GM23338 (cell line): ENCODE measurements around the gene GTSE1. TPM values are rescaled to one million over a fixed set of nuclear protein-coding genes. Genes with fewer than 3 reads are reported as not detected.

Experiments used
- CREB1 ChIP-seq: fragments of 250-450 bp; sonication (Bioruptor Pico); IDR thresholded peaks from 2 replicates; pipeline ENCODE4 v1.5.0; 2020; ENCODE audit warnings: low read depth, mild to moderate bottlenecking, moderate library complexity
- EZH2 ChIP-seq: fragments of 200-600 bp; sonication (generic); IDR thresholded peaks from one replicate; pipeline ENCODE4 v1.8.0; 2017; ENCODE audit warnings: antibody characterized with exemption, mild to moderate bottlenecking, low read depth; ENCODE audit not compliant: unreplicated experiment
- EZH2phosphoT487 ChIP-seq: fragments of 200-600 bp; sonication (generic); IDR thresholded peaks from one replicate; pipeline ENCODE4 v1.8.1; 2018; ENCODE audit warnings: antibody characterized with exemption; ENCODE audit not compliant: unreplicated experiment
- JUNB ChIP-seq: IDR thresholded peaks from one replicate; pipeline ENCODE4 v1.6.1; 2016; ENCODE audit warnings: antibody characterized with exemption; ENCODE audit not compliant: unreplicated experiment
- NANOG ChIP-seq: IDR thresholded peaks from 2 replicates; pipeline ENCODE4 v1.6.1; 2016; ENCODE audit warnings: antibody characterized with exemption, borderline replicate concordance
- POLR2AphosphoS5 ChIP-seq: IDR thresholded peaks from 2 replicates; pipeline ENCODE4 v1.6.1; 2016; ENCODE audit warnings: antibody characterized with exemption, low read depth
- STAT1 ChIP-seq: IDR thresholded peaks from one replicate; pipeline ENCODE4 v1.6.1; 2016; ENCODE audit warnings: antibody characterized with exemption; ENCODE audit not compliant: unreplicated experiment
- ZNF114 ChIP-seq: fragments of 250-450 bp; sonication (Bioruptor Pico); IDR thresholded peaks from 2 replicates; pipeline ENCODE4 v1.5.0; 2020; ENCODE audit warnings: mild to moderate bottlenecking, moderate library complexity
- polyA plus RNA-seq: library from polyadenylated mRNA; unstranded; fragments of >200 nt; fragmentation: Nextera tagmentation; extraction: Ambion mirVana; gene quantifications from 2 replicates; pipeline ENCODE4 v1.2.1, GENCODE V29; 2016
- total RNA-seq: library from RNA; depleted of rRNA; stranded (reverse); fragments of >200 nt; shearing (Covaris generic); gene quantifications from 2 replicates; pipeline ENCODE4 v1.2.3, GENCODE V29; 2014
- TF ChIP-seq, protein P1 (sequence below): fragments of 250-450 bp; sonication (Bioruptor Pico); IDR thresholded peaks from 2 replicates; pipeline ENCODE4 v1.5.0; 2020; ENCODE audit warnings: mild to moderate bottlenecking, moderate library complexity
- TF ChIP-seq, protein P2 (sequence below), 2 experiments: fragments of 200-600 bp in 1 of 2; sonication (generic) in 1 of 2; conservative IDR thresholded peaks; 2 replicates each; pipeline versions ENCODE4 v1.5.1 to v1.6.1; 2016 to 2017; ENCODE audit warnings: antibody characterized with exemption in 2 of 2, low read depth in 2 of 2, mild to moderate bottlenecking in 2 of 2, moderate library complexity in 1 of 2

The GTSE1 gene
- total and polyA plus RNA-seq, 2 experiments from 2014 or later = 26.3 to 28.6 TPM

DNA sequence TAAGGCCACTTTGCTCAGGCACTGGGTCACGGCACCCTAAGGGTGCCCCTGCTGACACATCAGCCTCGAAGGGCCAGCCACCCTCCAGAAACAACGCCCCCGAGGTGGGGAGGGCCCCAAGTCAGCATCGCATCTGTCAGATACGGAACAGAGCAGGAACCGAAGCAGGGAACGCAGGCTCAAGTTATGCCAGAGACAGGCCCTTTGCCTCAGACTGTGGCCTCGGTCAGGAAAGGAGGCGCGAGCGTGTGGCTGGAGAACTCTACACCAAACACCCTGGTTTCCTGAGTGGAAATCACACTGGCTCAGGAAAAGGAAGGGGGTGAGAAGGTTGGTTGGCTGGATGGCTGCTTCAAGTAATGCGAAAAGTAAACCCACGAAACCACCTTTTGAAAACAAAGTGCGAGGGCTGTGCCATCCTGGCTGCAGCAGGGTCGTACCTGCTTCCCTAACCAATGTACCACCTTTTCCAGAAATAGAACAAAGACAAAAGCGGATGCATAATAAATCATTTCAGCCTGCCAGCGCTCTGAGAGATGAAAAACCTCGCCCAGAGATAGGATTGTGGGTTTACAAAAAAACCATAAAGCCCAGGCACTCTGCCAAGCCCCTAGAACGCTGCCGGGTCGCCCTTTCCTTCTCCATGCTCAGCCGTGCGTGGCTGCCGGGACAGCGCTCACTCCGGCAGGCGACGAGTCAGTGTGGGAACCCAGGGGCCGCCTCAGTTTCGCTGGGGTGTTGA is 77.4 kb downstream of the GTSE1 start (continued):
- TF ChIP-seq, protein P1, sequence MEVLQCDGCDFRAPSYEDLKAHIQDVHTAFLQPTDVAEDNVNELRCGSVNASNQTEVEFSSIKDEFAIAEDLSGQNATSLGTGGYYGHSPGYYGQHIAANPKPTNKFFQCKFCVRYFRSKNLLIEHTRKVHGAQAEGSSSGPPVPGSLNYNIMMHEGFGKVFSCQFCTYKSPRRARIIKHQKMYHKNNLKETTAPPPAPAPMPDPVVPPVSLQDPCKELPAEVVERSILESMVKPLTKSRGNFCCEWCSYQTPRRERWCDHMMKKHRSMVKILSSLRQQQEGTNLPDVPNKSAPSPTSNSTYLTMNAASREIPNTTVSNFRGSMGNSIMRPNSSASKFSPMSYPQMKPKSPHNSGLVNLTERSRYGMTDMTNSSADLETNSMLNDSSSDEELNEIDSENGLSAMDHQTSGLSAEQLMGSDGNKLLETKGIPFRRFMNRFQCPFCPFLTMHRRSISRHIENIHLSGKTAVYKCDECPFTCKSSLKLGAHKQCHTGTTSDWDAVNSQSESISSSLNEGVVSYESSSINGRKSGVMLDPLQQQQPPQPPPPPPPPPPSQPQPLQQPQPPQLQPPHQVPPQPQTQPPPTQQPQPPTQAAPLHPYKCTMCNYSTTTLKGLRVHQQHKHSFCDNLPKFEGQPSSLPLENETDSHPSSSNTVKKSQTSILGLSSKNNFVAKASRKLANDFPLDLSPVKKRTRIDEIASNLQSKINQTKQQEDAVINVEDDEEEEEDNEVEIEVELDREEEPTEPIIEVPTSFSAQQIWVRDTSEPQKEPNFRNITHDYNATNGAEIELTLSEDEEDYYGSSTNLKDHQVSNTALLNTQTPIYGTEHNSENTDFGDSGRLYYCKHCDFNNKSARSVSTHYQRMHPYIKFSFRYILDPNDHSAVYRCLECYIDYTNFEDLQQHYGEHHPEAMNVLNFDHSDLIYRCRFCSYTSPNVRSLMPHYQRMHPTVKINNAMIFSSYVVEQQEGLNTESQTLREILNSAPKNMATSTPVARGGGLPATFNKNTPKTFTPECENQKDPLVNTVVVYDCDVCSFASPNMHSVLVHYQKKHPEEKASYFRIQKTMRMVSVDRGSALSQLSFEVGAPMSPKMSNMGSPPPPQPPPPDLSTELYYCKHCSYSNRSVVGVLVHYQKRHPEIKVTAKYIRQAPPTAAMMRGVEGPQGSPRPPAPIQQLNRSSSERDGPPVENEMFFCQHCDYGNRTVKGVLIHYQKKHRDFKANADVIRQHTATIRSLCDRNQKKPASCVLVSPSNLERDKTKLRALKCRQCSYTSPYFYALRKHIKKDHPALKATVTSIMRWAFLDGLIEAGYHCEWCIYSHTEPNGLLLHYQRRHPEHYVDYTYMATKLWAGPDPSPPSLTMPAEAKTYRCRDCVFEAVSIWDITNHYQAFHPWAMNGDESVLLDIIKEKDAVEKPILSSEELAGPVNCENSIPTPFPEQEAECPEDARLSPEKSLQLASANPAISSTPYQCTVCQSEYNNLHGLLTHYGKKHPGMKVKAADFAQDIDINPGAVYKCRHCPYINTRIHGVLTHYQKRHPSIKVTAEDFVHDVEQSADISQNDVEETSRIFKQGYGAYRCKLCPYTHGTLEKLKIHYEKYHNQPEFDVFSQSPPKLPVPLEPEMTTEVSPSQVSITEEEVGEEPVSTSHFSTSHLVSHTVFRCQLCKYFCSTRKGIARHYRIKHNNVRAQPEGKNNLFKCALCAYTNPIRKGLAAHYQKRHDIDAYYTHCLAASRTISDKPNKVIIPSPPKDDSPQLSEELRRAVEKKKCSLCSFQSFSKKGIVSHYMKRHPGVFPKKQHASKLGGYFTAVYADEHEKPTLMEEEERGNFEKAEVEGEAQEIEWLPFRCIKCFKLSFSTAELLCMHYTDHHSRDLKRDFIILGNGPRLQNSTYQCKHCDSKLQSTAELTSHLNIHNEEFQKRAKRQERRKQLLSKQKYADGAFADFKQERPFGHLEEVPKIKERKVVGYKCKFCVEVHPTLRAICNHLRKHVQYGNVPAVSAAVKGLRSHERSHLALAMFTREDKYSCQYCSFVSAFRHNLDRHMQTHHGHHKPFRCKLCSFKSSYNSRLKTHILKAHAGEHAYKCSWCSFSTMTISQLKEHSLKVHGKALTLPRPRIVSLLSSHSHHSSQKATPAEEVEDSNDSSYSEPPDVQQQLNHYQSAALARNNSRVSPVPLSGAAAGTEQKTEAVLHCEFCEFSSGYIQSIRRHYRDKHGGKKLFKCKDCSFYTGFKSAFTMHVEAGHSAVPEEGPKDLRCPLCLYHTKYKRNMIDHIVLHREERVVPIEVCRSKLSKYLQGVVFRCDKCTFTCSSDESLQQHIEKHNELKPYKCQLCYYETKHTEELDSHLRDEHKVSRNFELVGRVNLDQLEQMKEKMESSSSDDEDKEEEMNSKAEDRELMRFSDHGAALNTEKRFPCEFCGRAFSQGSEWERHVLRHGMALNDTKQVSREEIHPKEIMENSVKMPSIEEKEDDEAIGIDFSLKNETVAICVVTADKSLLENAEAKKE (CRISPR knock-in tag) = no peak
- no peak for TF ChIP-seq CREB1
- TF ChIP-seq, protein P2, sequence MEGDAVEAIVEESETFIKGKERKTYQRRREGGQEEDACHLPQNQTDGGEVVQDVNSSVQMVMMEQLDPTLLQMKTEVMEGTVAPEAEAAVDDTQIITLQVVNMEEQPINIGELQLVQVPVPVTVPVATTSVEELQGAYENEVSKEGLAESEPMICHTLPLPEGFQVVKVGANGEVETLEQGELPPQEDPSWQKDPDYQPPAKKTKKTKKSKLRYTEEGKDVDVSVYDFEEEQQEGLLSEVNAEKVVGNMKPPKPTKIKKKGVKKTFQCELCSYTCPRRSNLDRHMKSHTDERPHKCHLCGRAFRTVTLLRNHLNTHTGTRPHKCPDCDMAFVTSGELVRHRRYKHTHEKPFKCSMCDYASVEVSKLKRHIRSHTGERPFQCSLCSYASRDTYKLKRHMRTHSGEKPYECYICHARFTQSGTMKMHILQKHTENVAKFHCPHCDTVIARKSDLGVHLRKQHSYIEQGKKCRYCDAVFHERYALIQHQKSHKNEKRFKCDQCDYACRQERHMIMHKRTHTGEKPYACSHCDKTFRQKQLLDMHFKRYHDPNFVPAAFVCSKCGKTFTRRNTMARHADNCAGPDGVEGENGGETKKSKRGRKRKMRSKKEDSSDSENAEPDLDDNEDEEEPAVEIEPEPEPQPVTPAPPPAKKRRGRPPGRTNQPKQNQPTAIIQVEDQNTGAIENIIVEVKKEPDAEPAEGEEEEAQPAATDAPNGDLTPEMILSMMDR (conservative IDR thresholded peaks at IDR 0.05; ENCODE audit: low read depth in 2 of 2) = no peak
- TF ChIP-seq STAT1 = no peak
- TF ChIP-seq NANOG = no peak
- TF ChIP-seq POLR2AphosphoS5 = no peak
- TF ChIP-seq EZH2phosphoT487 = no peak
- TF ChIP-seq JUNB = no peak
- no peak for TF ChIP-seq EZH2
- TF ChIP-seq ZNF114 = no peak
